Measurements from ENCODE around the gene DIAPH2.

The DIAPH2 gene

GRCh38 chrX:96918864-96919263 is 234.2 kb downstream of the DIAPH2 start:
- Histone ChIP-seq H3K4me1 (ENCODE audit: control insufficient read depth, insufficient read depth, low read length) (no peaks in the 10 kb centered on the region), H3K4me3 (ENCODE audit: low read length) (no peak overlapping the region), H3K27me3 (ENCODE audit: control insufficient read depth, insufficient read depth, low read length) (no peaks in the 10 kb centered on the region), H3K27ac (ENCODE audit: low read length) (no peak overlapping the region), H3K9me3 (ENCODE audit: control insufficient read depth, insufficient read depth, low read length) (no peaks in the 10 kb centered on the region), H3K36me3 (ENCODE audit: control insufficient read depth, insufficient read depth, low read length) (no peaks in the 10 kb centered on the region)
- WGBS (ENCODE audit: insufficient coverage, insufficient read length) = no CpG with 5 or more reads among the region's 2 CpGs
- no peak for DNase-seq (ENCODE audit: low read depth, low spot score)

- Histone ChIP-seq H3K4me1 (ENCODE audit: control insufficient read depth, insufficient read depth, low read length) (no peaks in the 10 kb centered on the region), H3K4me3 (ENCODE audit: low read length) (no peak overlapping the region), H3K36me3 (ENCODE audit: control insufficient read depth, insufficient read depth, low read length) (no peaks in the 10 kb centered on the region), H3K9me3 (ENCODE audit: control insufficient read depth, insufficient read depth, low read length) (no peaks in the 10 kb centered on the region), H3K27ac (ENCODE audit: low read length) (no peak overlapping the region), H3K27me3 (ENCODE audit: control insufficient read depth, insufficient read depth, low read length) (no peaks in the 10 kb centered on the region)
- no peak for DNase-seq (ENCODE audit: low read depth, low spot score)
- WGBS (ENCODE audit: insufficient coverage, insufficient read length) = 100% methylated on average over 1 of the region's 4 CpGs
Observed at GRCh38 chrX:96919672-96920071, 235.0 kb downstream of the DIAPH2 start.

GRCh38 chrX:96924581-96924980 is 239.9 kb downstream of the DIAPH2 start:
- no CpG with 5 or more reads among the region's 3 CpGs for WGBS (ENCODE audit: insufficient coverage, insufficient read length)

GRCh38 chrX:96929036-96929435 is 244.4 kb downstream of the DIAPH2 start:
- no peak for DNase-seq (ENCODE audit: low read depth, low spot score)
- Histone ChIP-seq H3K36me3 (ENCODE audit: control insufficient read depth, insufficient read depth, low read length) (no peaks in the 10 kb centered on the region), H3K4me3 (ENCODE audit: low read length) (no peak overlapping the region), H3K27me3 (ENCODE audit: control insufficient read depth, insufficient read depth, low read length) (no peaks in the 10 kb centered on the region), H3K4me1 (ENCODE audit: control insufficient read depth, insufficient read depth, low read length) (no peaks in the 10 kb centered on the region), H3K27ac (ENCODE audit: low read length) (no peak overlapping the region), H3K9me3 (ENCODE audit: control insufficient read depth, insufficient read depth, low read length) (no peaks in the 10 kb centered on the region)

More at GRCh38 chrX:96924581-96924980, 239.9 kb downstream of the DIAPH2 start:
- Histone ChIP-seq H3K9me3 (ENCODE audit: control insufficient read depth, insufficient read depth, low read length) (no peaks in the 10 kb centered on the region), H3K4me3 (ENCODE audit: low read length) (no peak overlapping the region), H3K27me3 (ENCODE audit: control insufficient read depth, insufficient read depth, low read length) (no peaks in the 10 kb centered on the region), H3K36me3 (ENCODE audit: control insufficient read depth, insufficient read depth, low read length) (no peaks in the 10 kb centered on the region), H3K4me1 (ENCODE audit: control insufficient read depth, insufficient read depth, low read length) (no peaks in the 10 kb centered on the region), H3K27ac (ENCODE audit: low read length) (no peak overlapping the region)
- DNase-seq (ENCODE audit: low read depth, low spot score) = no peak

GRCh38 chrX:96957718-96958117 is 273.1 kb downstream of the DIAPH2 start:
- H3K9me3 ChIP-seq (ENCODE audit: control insufficient read depth, insufficient read depth, low read length) = no peaks in the 10 kb centered on the region
- no peak for DNase-seq (ENCODE audit: low read depth, low spot score)
- no peaks in the 10 kb centered on the region for H3K36me3 ChIP-seq (ENCODE audit: control insufficient read depth, insufficient read depth, low read length)
- H3K27ac ChIP-seq (ENCODE audit: low read length) = no peak overlapping the region
- H3K4me1 ChIP-seq (ENCODE audit: control insufficient read depth, insufficient read depth, low read length) = no peaks in the 10 kb centered on the region
- WGBS (ENCODE audit: insufficient coverage, insufficient read length) = no CpG with 5 or more reads among the region's 4 CpGs
- H3K27me3 ChIP-seq (ENCODE audit: control insufficient read depth, insufficient read depth, low read length) = no peaks in the 10 kb centered on the region
- H3K4me3 ChIP-seq (ENCODE audit: low read length) = no peak overlapping the region

- DNase-seq (ENCODE audit: low read depth, low spot score) = no peak
- H3K9me3 ChIP-seq (ENCODE audit: control insufficient read depth, insufficient read depth, low read length) = no peaks in the 10 kb centered on the region
- no CpG with 5 or more reads among the region's 4 CpGs for WGBS (ENCODE audit: insufficient coverage, insufficient read length)
- H3K36me3 ChIP-seq (ENCODE audit: control insufficient read depth, insufficient read depth, low read length) = no peaks in the 10 kb centered on the region
- H3K4me1 ChIP-seq (ENCODE audit: control insufficient read depth, insufficient read depth, low read length) = no peaks in the 10 kb centered on the region
- H3K27ac ChIP-seq (ENCODE audit: low read length) = no peak overlapping the region
- H3K27me3 ChIP-seq (ENCODE audit: control insufficient read depth, insufficient read depth, low read length) = no peaks in the 10 kb centered on the region
- H3K4me3 ChIP-seq (ENCODE audit: low read length) = no peak overlapping the region
Observed at GRCh38 chrX:96971812-96972211, 287.2 kb downstream of the DIAPH2 start.

GRCh38 chrX:96978906-96979305 is 294.3 kb downstream of the DIAPH2 start:
- no peaks in the 10 kb centered on the region for H3K4me1 ChIP-seq (ENCODE audit: control insufficient read depth, insufficient read depth, low read length)
- no peak overlapping the region for H3K27ac ChIP-seq (ENCODE audit: low read length)
- H3K4me3 ChIP-seq (ENCODE audit: low read length) = no peak overlapping the region
- H3K27me3 ChIP-seq (ENCODE audit: control insufficient read depth, insufficient read depth, low read length) = no peaks in the 10 kb centered on the region
- no peaks in the 10 kb centered on the region for H3K9me3 ChIP-seq (ENCODE audit: control insufficient read depth, insufficient read depth, low read length)
- no peak for DNase-seq (ENCODE audit: low read depth, low spot score)
- H3K36me3 ChIP-seq (ENCODE audit: control insufficient read depth, insufficient read depth, low read length) = no peaks in the 10 kb centered on the region
- no CpG with 5 or more reads among the region's 1 CpG for WGBS (ENCODE audit: insufficient coverage, insufficient read length)

GRCh38 chrX:96979766-96980165 is 295.1 kb downstream of the DIAPH2 start:
- Histone ChIP-seq H3K4me1 (ENCODE audit: control insufficient read depth, insufficient read depth, low read length) (no peaks in the 10 kb centered on the region), H3K4me3 (ENCODE audit: low read length) (no peak overlapping the region), H3K27ac (ENCODE audit: low read length) (no peak overlapping the region), H3K27me3 (ENCODE audit: control insufficient read depth, insufficient read depth, low read length) (no peaks in the 10 kb centered on the region), H3K36me3 (ENCODE audit: control insufficient read depth, insufficient read depth, low read length) (no peaks in the 10 kb centered on the region), H3K9me3 (ENCODE audit: control insufficient read depth, insufficient read depth, low read length) (no peaks in the 10 kb centered on the region)
- WGBS (ENCODE audit: insufficient coverage, insufficient read length) = no CpG with 5 or more reads among the region's 5 CpGs
- no peak for DNase-seq (ENCODE audit: low read depth, low spot score)

- no peak overlapping the region for H3K4me3 ChIP-seq (ENCODE audit: low read length)
- H3K4me1 ChIP-seq (ENCODE audit: control insufficient read depth, insufficient read depth, low read length) = no peaks in the 10 kb centered on the region
- no peak for DNase-seq (ENCODE audit: low read depth, low spot score)
- no peaks in the 10 kb centered on the region for H3K9me3 ChIP-seq (ENCODE audit: control insufficient read depth, insufficient read depth, low read length)
- no peaks in the 10 kb centered on the region for H3K36me3 ChIP-seq (ENCODE audit: control insufficient read depth, insufficient read depth, low read length)
- H3K27me3 ChIP-seq (ENCODE audit: control insufficient read depth, insufficient read depth, low read length) = no peaks in the 10 kb centered on the region
- no peak overlapping the region for H3K27ac ChIP-seq (ENCODE audit: low read length)
- WGBS (ENCODE audit: insufficient coverage, insufficient read length) = no CpG with 5 or more reads among the region's 1 CpG
Observed at GRCh38 chrX:96982161-96982560, 297.5 kb downstream of the DIAPH2 start.

GRCh38 chrX:96984538-96984937 is 299.9 kb downstream of the DIAPH2 start:
- Histone ChIP-seq H3K36me3 (ENCODE audit: control insufficient read depth, insufficient read depth, low read length) (no peaks in the 10 kb centered on the region), H3K4me1 (ENCODE audit: control insufficient read depth, insufficient read depth, low read length) (no peaks in the 10 kb centered on the region), H3K27ac (ENCODE audit: low read length) (no peak overlapping the region), H3K4me3 (ENCODE audit: low read length) (no peak overlapping the region), H3K9me3 (ENCODE audit: control insufficient read depth, insufficient read depth, low read length) (no peaks in the 10 kb centered on the region), H3K27me3 (ENCODE audit: control insufficient read depth, insufficient read depth, low read length) (no peaks in the 10 kb centered on the region)
- WGBS (ENCODE audit: insufficient coverage, insufficient read length) = no CpG with 5 or more reads among the region's 3 CpGs
- no peak for DNase-seq (ENCODE audit: low read depth, low spot score)

- Histone ChIP-seq H3K4me1 (ENCODE audit: control insufficient read depth, insufficient read depth, low read length) (no peaks in the 10 kb centered on the region), H3K4me3 (ENCODE audit: low read length) (no peak overlapping the region), H3K9me3 (ENCODE audit: control insufficient read depth, insufficient read depth, low read length) (no peaks in the 10 kb centered on the region), H3K27me3 (ENCODE audit: control insufficient read depth, insufficient read depth, low read length) (no peaks in the 10 kb centered on the region), H3K27ac (ENCODE audit: low read length) (no peak overlapping the region), H3K36me3 (ENCODE audit: control insufficient read depth, insufficient read depth, low read length) (no peaks in the 10 kb centered on the region)
- DNase-seq (ENCODE audit: low read depth, low spot score) = no peak
- WGBS (ENCODE audit: insufficient coverage, insufficient read length) = no CpG with 5 or more reads among the region's 2 CpGs
Observed at GRCh38 chrX:96985046-96985445, 300.4 kb downstream of the DIAPH2 start.

All from iPS DF 6.9 (cell line).